ENCODE results near the gene NPHP4.

The NPHP4 gene

GRCh38 chr1:5890346-5891106 lies 101.7 kb downstream of the NPHP4 start:
- no peak for DNase-seq (ENCODE audit: low read depth)

GRCh38 chr1:5889901-5890300 lies 102.3 kb downstream of the NPHP4 start:
- DNase-seq (ENCODE audit: low read depth) = no peak

GRCh38 chr1:5889462-5889861 lies 102.8 kb downstream of the NPHP4 start:
- DNase-seq (ENCODE audit: low read depth) = no peak

- no peak for DNase-seq (ENCODE audit: low read depth)
Measured at GRCh38 chr1:5888606-5889211, 103.5 kb downstream of the NPHP4 start.

DNA sequence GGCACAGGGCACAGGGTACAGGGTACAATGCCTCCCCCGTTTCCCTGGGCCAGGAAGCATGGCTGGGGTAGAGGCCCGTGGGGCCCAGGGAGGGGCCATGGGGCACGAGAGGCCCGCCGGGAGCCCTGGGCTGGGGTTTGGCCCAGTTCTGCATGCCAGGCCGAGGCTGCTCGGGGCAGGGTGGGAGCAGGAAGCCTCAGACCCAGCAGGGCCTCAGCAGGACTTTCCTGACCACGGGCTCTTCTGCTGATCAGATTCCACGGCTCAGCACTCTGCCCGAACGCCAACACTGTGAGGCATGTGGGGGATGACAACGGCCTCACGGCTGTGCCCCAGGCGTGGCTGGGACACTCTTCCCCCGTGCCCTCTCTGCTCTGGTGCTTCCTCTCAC lies 104.3 kb downstream of the NPHP4 start:
- no peak for DNase-seq (ENCODE audit: low read depth)

DNA sequence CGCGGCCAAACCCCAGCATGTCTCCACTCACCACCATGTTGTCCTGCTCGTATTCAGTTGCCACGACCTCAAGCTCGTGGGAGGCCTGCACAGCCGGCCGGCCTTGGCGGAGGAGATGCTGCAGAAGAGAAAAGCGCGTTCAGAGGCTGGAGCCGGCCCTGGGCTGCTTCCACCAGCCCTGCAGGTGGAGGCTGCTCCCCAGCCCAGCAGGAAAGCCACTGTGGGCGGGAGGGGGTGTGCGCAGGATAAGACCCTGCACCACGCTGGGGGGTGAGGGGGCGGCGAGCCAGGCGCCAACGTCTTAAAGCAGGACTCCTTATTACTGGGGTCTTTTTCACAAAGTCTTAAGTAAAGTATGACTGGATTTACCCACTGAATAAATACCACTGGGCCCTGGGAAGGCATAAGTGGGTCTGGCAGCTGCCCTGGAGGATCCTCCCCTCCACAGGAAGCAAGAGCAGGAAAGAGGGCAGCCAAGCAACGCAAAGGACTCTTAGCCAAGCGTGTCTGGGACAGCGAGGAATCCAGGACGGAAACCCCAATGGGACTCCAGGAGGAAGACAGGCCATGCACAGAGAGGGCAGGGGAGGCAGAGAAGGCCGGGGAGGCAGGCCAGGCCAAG lies 104.8 kb downstream of the NPHP4 start:
- no peak for DNase-seq (ENCODE audit: low read depth)

- DNase-seq (ENCODE audit: low read depth) = no peak
Measured at GRCh38 chr1:5886541-5887348, 105.5 kb downstream of the NPHP4 start.

- no peak for DNase-seq (ENCODE audit: low read depth)
Measured at GRCh38 chr1:5886140-5886483, 106.1 kb downstream of the NPHP4 start.

DNA sequence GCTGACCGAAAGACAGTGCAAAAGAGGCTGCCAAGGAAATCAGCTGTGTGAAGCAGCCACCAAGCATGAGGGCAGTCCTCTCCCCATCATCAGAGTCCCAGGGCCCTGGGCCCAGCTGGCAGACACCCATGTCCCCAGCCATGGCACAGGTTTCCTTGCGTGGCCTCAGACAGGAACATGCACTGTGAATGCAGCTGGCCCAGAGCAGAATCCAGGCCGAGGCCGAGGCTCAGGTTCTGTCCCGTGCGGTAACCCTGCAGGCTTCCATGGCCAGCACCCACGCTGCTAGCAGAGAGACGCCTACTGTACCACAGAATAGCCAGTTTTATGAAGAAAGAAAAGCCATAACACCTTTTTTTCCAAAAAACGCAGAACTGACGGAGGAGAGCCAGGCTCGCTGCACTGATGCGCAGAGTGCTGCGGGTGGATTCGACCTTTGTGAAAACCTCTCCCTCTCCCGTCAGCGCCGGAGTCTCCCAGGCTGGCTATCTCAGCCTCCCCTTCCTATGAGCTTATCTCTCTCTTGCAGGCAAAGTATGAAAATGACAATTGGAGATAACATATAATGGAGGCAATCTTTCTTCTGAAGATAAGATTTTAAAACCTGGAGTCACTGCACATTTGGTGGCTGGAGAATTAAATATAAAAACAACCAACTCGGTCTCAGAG lies 106.6 kb downstream of the NPHP4 start:
- no peak for DNase-seq (ENCODE audit: low read depth)

GRCh38 chr1:5884110-5884509 lies 108.1 kb downstream of the NPHP4 start:
- DNase-seq (ENCODE audit: low read depth) = no peak

GRCh38 chr1:5883129-5884048 lies 108.8 kb downstream of the NPHP4 start:
- no peak for DNase-seq (ENCODE audit: low read depth)

DNA sequence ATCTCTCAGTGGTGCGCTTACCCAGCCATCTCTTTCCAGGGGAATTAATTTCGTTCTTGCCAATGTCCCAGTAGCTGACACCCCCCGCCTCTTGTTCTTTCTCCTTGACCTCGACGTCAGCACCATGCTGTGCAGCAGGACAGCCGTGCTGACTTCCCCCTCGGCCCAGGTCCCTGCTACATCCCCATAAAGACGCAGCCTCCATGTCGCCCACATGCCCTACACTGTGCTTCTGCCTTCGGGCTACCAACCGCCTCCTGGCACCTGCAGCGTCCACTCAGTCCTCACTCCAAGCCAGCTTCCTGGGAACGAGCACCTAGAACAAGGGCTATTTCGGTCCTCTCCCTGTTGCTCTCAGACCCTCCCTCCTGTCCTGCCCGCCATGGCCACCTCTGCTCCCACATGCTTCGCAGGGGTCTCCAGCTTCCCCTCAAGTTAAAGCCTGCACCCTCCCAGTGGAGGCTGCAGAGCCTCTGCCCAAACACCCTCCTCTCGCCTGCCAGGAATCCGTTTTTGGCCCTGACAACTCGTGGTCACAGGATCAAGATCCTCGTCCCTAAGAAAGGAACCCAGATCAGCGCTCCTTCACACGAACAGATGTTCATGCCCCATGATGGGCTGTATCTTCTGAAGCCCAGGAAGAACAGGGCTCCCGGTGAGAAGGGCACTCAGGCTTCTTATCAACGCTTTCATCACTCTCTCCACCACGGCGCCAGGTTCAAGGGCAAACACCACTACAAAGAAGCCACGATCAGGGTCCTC lies 109.7 kb downstream of the NPHP4 start:
- DNase-seq (ENCODE audit: low read depth) = no peak

- DNase-seq (ENCODE audit: low read depth) = no peak
Measured at GRCh38 chr1:5881526-5882222, 110.6 kb downstream of the NPHP4 start.

- DNase-seq (ENCODE audit: low read depth) = no peak
Measured at GRCh38 chr1:5880630-5881405, 111.4 kb downstream of the NPHP4 start.

DNA sequence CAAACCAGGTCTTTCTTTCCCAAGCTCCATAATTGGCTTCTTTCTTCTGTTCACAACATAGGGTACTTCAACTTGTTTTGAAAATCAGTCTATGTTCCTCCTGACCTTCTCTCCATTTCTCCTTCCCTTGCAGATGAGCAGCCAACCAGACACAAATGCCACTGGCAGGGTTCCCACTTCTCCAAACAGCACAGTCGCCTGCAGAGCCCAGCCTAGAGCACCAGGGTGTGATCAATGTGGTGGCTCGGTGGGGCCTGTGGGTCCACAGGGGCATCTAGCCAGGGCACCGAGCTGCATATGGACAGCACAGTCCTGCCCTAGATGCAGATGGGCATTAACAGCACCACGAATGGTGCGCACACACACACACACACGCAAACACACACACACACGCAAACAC lies 112.8 kb downstream of the NPHP4 start:
- no peak for DNase-seq (ENCODE audit: low read depth)

- no peak for DNase-seq (ENCODE audit: low read depth)
Measured at GRCh38 chr1:5878971-5879370, 113.3 kb downstream of the NPHP4 start.

DNA sequence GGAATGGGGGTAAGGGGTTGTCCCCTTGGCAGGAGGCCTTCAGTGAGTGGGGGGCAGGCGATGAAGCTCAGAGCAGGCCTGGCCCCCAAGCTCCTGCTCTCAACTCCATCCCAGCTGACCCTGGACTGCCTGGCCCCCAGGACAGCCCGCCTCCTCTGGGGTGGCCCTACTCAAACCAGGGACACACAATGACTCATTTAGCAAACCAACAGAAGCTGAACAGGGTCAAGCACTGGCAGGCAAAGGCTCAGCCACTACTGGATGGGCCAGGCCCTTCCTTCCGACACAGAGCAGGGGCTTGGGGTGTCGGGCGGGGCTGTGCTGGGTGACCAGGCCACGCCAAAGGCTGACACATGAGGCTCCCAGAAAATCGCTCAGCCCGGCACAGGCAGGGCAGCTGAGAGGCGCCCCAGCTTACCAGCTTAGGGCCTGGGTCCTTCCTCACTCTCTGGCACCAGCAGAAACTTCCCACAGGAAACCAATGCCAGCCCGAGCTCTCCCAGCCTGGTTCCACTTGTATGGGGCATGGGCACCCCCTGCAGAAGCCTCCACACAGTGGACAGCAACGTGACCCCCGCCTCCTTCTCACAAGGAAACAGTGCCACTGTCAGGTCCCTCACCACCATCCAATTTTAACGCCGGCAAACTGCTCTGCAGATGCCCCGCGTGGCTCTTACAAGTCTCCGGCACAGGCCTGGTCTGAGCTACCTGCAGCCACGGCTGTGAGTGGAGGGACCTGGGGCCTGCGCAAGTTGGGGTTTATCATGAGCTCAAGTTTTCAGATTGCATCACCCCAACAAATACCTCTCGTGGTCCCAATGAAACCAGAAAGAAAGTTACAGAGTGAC lies 114.3 kb downstream of the NPHP4 start:
- no peak for DNase-seq (ENCODE audit: low read depth)

DNA sequence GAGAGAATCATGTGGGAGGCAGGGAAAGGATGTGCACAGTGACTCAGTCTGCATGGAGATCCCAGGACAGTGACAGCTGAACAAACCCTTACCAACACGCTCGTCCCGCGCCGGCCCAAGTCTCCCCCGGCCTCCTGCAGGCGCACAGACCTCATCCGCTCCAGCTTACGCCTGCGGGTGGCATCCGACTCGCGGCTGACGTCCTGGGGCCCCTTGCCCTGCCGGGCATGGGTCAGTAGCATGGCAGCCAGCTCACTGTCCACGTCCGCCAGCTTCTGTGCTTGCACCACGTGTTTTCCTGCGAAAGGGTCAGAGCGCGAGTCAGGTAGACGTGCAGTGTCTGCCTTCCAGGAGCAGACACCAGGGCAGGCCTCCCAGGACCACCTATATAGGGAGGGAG lies 115.2 kb downstream of the NPHP4 start:
- no peak for DNase-seq (ENCODE audit: low read depth)
